Superior temporal gyrus (tissue), 1 donor: ENCODE measurements around the gene ZNF606.

Experiments used
- DNase-seq: peaks from one replicate; pipeline ENCODE4 v3.0.0-alpha.2; 2016; ENCODE audit errors: extremely low spot score

The ZNF606 gene

GRCh38 chr19:58002384-58003173 is at the start of gene ZNF606:
TSS of gene ZNF606 (minus strand) at chr19:58002820. CDS start at chr19:58001319, 1,501 bp downstream.
- DNase-seq: peak; percentile 88

- no peak for DNase-seq
Measured at GRCh38 chr19:58052256-58052655, 49.6 kb upstream of the ZNF606 start.

GRCh38 chr19:58047672-58048071 is 45.1 kb upstream of the ZNF606 start:
- no peak for DNase-seq

GRCh38 chr19:58046856-58047255 is 44.2 kb upstream of the ZNF606 start:
- no peak for DNase-seq

GRCh38 chr19:58045411-58046050 is 42.9 kb upstream of the ZNF606 start:
- DNase-seq: no peak

- DNase-seq: no peak
Measured at GRCh38 chr19:58044886-58045285, 42.3 kb upstream of the ZNF606 start.

GRCh38 chr19:58044391-58044790 is 41.8 kb upstream of the ZNF606 start:
- DNase-seq: no peak

GRCh38 chr19:58042495-58043340 is 40.1 kb upstream of the ZNF606 start:
- DNase-seq: no peak

- DNase-seq: no peak
Measured at GRCh38 chr19:58040751-58041525, 38.3 kb upstream of the ZNF606 start.

- no peak for DNase-seq
Measured at GRCh38 chr19:58038688-58039204, 36.1 kb upstream of the ZNF606 start.

GRCh38 chr19:58037927-58038687 is 35.5 kb upstream of the ZNF606 start:
- peak; percentile 13 for DNase-seq

GRCh38 chr19:58035863-58036262 is 33.2 kb upstream of the ZNF606 start:
- no peak for DNase-seq

- DNase-seq: no peak
Measured at GRCh38 chr19:58034477-58034793, 31.8 kb upstream of the ZNF606 start.

- peak; percentile 94 for DNase-seq
Measured at GRCh38 chr19:58033741-58034476, 31.3 kb upstream of the ZNF606 start, which contains the start of gene ZSCAN1. TSS of gene ZSCAN1 (plus strand) at chr19:58034025. CDS start at chr19:58037837, 3,812 bp downstream.

GRCh38 chr19:58024661-58025060 is 22.0 kb upstream of the ZNF606 start:
- DNase-seq: no peak

- no peak for DNase-seq
Measured at GRCh38 chr19:58022283-58022660, 19.7 kb upstream of the ZNF606 start.

- peak; percentile 89 for DNase-seq
Measured at GRCh38 chr19:58021541-58022282, 19.1 kb upstream of the ZNF606 start.

GRCh38 chr19:58020129-58020528 is 17.5 kb upstream of the ZNF606 start:
- DNase-seq: no peak

- DNase-seq: no peak
Measured at GRCh38 chr19:58014141-58014540, 11.5 kb upstream of the ZNF606 start.
